K562 (cell line): ENCODE data around the gene ACTL8. TPM values are rescaled to one million over a fixed set of nuclear protein-coding genes. Genes with fewer than 3 reads are reported as not detected.

Source experiments
- ATAC-seq: fragments of 200-7000 bp; cut with Tn5 transposase; 3 replicates; pipeline ENCODE4 v1.9.1; 2020; ENCODE audit warnings: moderate library complexity
- BruUV-seq: library from RNA; stranded (reverse); fragments of 400-500 nt; replicated peaks from 2 replicates; lab custom pipeline; 2021; lab: Mats Ljungman, UMichigan
- CTCF ChIA-PET: fragments of 300-600 bp; formaldehyde crosslinking; extraction: SDS; loops from one replicate; lab custom pipeline; 2021; ENCODE audit warnings: low intra/inter-chr PET ratio; lab: Yijun Ruan, JAX
- POLR2A ChIA-PET: fragments of 300-600, 350-650 bp; sonication (Branson Sonifier 250); formaldehyde crosslinking; extraction: SDS; loops from one replicate; lab custom pipeline; 2021; ENCODE audit warnings: antibody characterized with exemption, inconsistent platforms; lab: Yijun Ruan, JAX
- DNase-seq, 4 experiments: peaks; one replicate each; pipeline versions ENCODE4 v3.0.0 to v3.0.0-alpha.2; 2011 to 2018; ENCODE audit warnings: low spot score in 3 of 4, mixed read lengths in 3 of 4; ENCODE audit errors: extremely low read depth in 1 of 4
- FAIRE-seq: peaks from 2 replicates; lab custom pipeline; 2011; peaks lifted over from hg19 to GRCh38; lab: Jason Lieb, UNC
- H2AFZ ChIP-seq: 2 replicates; pipeline ENCODE4 v1.6.0; 2011; ENCODE audit warnings: low read depth, low read length, control low read depth, inconsistent platforms
- H3K27ac ChIP-seq: fragments of 200-600 bp; 3 replicates; pipeline ENCODE4 v1.8.0; 2011; ENCODE audit warnings: low read depth, mild to moderate bottlenecking, control low read depth, inconsistent platforms, low read length, moderate library complexity, mixed read lengths; ENCODE audit errors: extremely low read depth
- H3K27me3 ChIP-seq, 2 experiments: fragments of 300-600 bp in 1 of 2; 2 replicates in 1 of 2; 3 replicates in 1 of 2; pipeline versions ENCODE4 v1.6.0 to v1.8.0; 2011; ENCODE audit warnings: inconsistent platforms in 2 of 2, low read length in 2 of 2, mild to moderate bottlenecking in 1 of 2, mixed read lengths in 1 of 2, moderate library complexity in 1 of 2; ENCODE audit not compliant: control insufficient read depth in 2 of 2, insufficient read depth in 2 of 2
- H3K36me3 ChIP-seq: fragments of 300-600 bp; 3 replicates; pipeline ENCODE4 v1.8.0; 2011; ENCODE audit warnings: mild to moderate bottlenecking, low read length, inconsistent platforms; ENCODE audit not compliant: control insufficient read depth, insufficient read depth
- H3K4me1 ChIP-seq, 2 experiments: fragments of 200-600 bp in 1 of 2; replicated peaks in 1 of 2; 2 replicates in 1 of 2; 3 replicates in 1 of 2; pipeline versions ENCODE4 v1.5.1 to v1.8.0; 2011; ENCODE audit warnings: inconsistent platforms in 2 of 2, low read length in 2 of 2, mild to moderate bottlenecking in 1 of 2, mixed read lengths in 1 of 2, moderate library complexity in 1 of 2; ENCODE audit not compliant: control insufficient read depth in 2 of 2, insufficient read depth in 2 of 2
- H3K4me2 ChIP-seq: 2 replicates; pipeline ENCODE4 v1.6.1; 2011; ENCODE audit warnings: low read length, control low read depth, inconsistent platforms, mixed read lengths; ENCODE audit not compliant: insufficient read depth
- H3K4me3 ChIP-seq: fragments of 200-600 bp; sonication (generic), shearing (Covaris generic); 2 replicates; pipeline ENCODE4 v1.5.1; 2016; ENCODE audit warnings: control low read depth, inconsistent platforms
- H3K79me2 ChIP-seq: fragments of 200-600 bp; 3 replicates; pipeline ENCODE4 v1.8.0; 2011; ENCODE audit warnings: low read length, inconsistent platforms; ENCODE audit not compliant: control insufficient read depth, insufficient read depth
- H3K9ac ChIP-seq, 2 experiments: 2 replicates each; pipeline versions ENCODE4 v1.6.0 to v1.6.1; 2011; ENCODE audit warnings: low read depth in 2 of 2, low read length in 2 of 2, control low read depth in 1 of 2, inconsistent platforms in 1 of 2, mild to moderate bottlenecking in 1 of 2, mixed read lengths in 1 of 2; ENCODE audit not compliant: insufficient read depth in 1 of 2
- H3K9me1 ChIP-seq: one replicate; pipeline ENCODE4 v1.6.0; 2011; ENCODE audit warnings: inconsistent platforms, mild to moderate bottlenecking, low read length, moderate library complexity; ENCODE audit not compliant: control insufficient read depth, insufficient read depth
- H3K9me3 ChIP-seq: replicated peaks from 2 replicates; pipeline ENCODE4 v1.5.1; 2011; ENCODE audit warnings: low read depth, low read length, inconsistent platforms; ENCODE audit not compliant: control insufficient read depth, insufficient read depth
- H4K20me1 ChIP-seq: replicated peaks from 2 replicates; pipeline ENCODE4 v1.6.1; 2011; ENCODE audit warnings: low read length, inconsistent platforms, mixed read lengths; ENCODE audit not compliant: control insufficient read depth, insufficient read depth
- DACH1 ChIP-seq: fragments of 450-650 bp; IDR thresholded peaks from 2 replicates; pipeline ENCODE4 v1.6.1; 2018; ENCODE audit not compliant: partially characterized antibody
- FIP1L1 ChIP-seq: fragments of 200-400 bp; formaldehyde crosslinking; IDR thresholded peaks from 2 replicates; pipeline ENCODE4 v1.6.1; 2018; ENCODE audit warnings: mild to moderate bottlenecking, low read depth, low read length; ENCODE audit not compliant: poor library complexity, severe bottlenecking
- MCM2 ChIP-seq: fragments of 450-650 bp; IDR thresholded peaks from 2 replicates; pipeline ENCODE4 v1.6.1; 2017; ENCODE audit warnings: low read depth, mild to moderate bottlenecking
- MTA3 ChIP-seq: fragments of 450-650 bp; formaldehyde crosslinking; IDR thresholded peaks from 2 replicates; pipeline ENCODE4 v1.6.1; 2017; ENCODE audit warnings: mild to moderate bottlenecking, borderline replicate concordance
- MYNN ChIP-seq, 2 experiments: sonication (generic); formaldehyde crosslinking in 1 of 2; IDR thresholded peaks; 2 replicates each; pipeline versions ENCODE4 v1.5.0 to v1.6.1; 2016 to 2020; ENCODE audit warnings: antibody characterized with exemption in 1 of 2, missing genetic modification reagents in 1 of 2
- NELFE ChIP-seq: IDR thresholded peaks from 2 replicates; pipeline ENCODE4 v1.6.1; 2011; ENCODE audit warnings: mild to moderate bottlenecking; ENCODE audit not compliant: insufficient read depth, insufficient read length
- TEAD1 ChIP-seq, 2 experiments: fragments of 450-650 bp in 1 of 2; sonication (generic) in 1 of 2; formaldehyde crosslinking; IDR thresholded peaks; 2 replicates each; pipeline versions ENCODE4 v1.4.0 to v1.8.0; 2020 to 2022; ENCODE audit warnings: mild to moderate bottlenecking in 2 of 2, missing genetic modification reagents in 1 of 2
- TOE1 ChIP-seq, 2 experiments: fragments of 450-650 bp in 1 of 2; sonication (generic) in 1 of 2; formaldehyde crosslinking in 1 of 2; IDR thresholded peaks; 2 replicates each; pipeline versions ENCODE4 v1.7.1 to v1.8.0; 2016 to 2022; ENCODE audit warnings: borderline replicate concordance in 2 of 2, mild to moderate bottlenecking in 2 of 2, antibody characterized with exemption in 1 of 2, inconsistent platforms in 1 of 2, low read depth in 1 of 2, missing genetic modification reagents in 1 of 2, moderate library complexity in 1 of 2
- ZNF41 ChIP-seq: fragments of 250-450 bp; sonication (Bioruptor Pico); conservative IDR thresholded peaks from 2 replicates; pipeline ENCODE4 v1.4.0; 2020; ENCODE audit warnings: mild to moderate bottlenecking
- WGBS: fragments of 100-300 bp; shearing (Covaris generic); methylation state at CpG from one replicate; pipeline ENCODE4 v1.1.6; 2016; ENCODE audit warnings: low coverage, mixed read lengths; ENCODE audit not compliant: insufficient coverage; ENCODE audit errors: missing lambda C conversion rate; 5-methylcytosine and 5-hydroxymethylcytosine counted together
- in situ Hi-C: fragments of 300-500 bp; cut with MboI; formaldehyde crosslinking; loops from 4 replicates; pipeline ENCODE4 v1.15.0; 2018; ENCODE audit warnings: inconsistent platforms, mixed read lengths
- intact Hi-C: fragments of 100-400 bp; cut with micrococcal nuclease; formaldehyde crosslinking; loops from 2 replicates; pipeline ENCODE4 v1.14.2; 2022
- polyA plus RNA-seq, 8 experiments: library from polyadenylated mRNA; depleted of rRNA in 4 of 8; stranded (reverse) in 5 of 8; unstranded in 3 of 8; fragments of >200 nt; fragmentation: Nextera tagmentation in 2 of 8; fragmentation: Illumina TruSeq in 1 of 8; extraction: Ambion mirVana in 2 of 8; extraction: Trizol in 1 of 8; gene quantifications; 2 replicates each; pipeline versions ENCODE4 v1.2.1 to v1.2.3, GENCODE V29; 2011 to 2014; ENCODE audit warnings: inconsistent platforms in 1 of 8, missing spikeins in 1 of 8
- total RNA-seq, 7 experiments: library from RNA; depleted of rRNA in 6 of 7; stranded (reverse); fragments of >200 nt in 6 of 7; fragmentation: Illumina TruSeq in 2 of 7; extraction: Trizol in 2 of 7; gene quantifications; 2 replicates each; pipeline versions ENCODE4 v1.2.1 to v1.2.3, GENCODE V29; 2011 to 2021; ENCODE audit warnings: low replicate concordance in 1 of 7
- TF ChIP-seq, protein P1 (sequence below): IDR thresholded peaks from 2 replicates; pipeline ENCODE4 v1.6.1; 2016; ENCODE audit warnings: missing genetic modification characterization, missing compliant biosample characterization
- TF ChIP-seq, protein P2 (sequence below): fragments of 250-450 bp; sonication (Bioruptor Pico); IDR thresholded peaks from 2 replicates; pipeline ENCODE4 v1.4.0; 2020; ENCODE audit warnings: mild to moderate bottlenecking, moderate library complexity
- TF ChIP-seq, protein P3 (sequence below): fragments of 450-650 bp; IDR thresholded peaks from 2 replicates; pipeline ENCODE4 v1.7.0; 2016; ENCODE audit warnings: borderline replicate concordance
- TF ChIP-seq, protein P4 (sequence below): fragments of 250-450 bp; sonication (Bioruptor Pico); IDR thresholded peaks from 2 replicates; pipeline ENCODE4 v1.4.0; 2020

The ACTL8 gene
- total and polyA plus RNA-seq, 9 of the 15 experiments (the other 6 are each of a cell fraction or from before 2014, with no cell fraction given), result 0.30 to 3.3 (median 1.6) TPM

DNA sequence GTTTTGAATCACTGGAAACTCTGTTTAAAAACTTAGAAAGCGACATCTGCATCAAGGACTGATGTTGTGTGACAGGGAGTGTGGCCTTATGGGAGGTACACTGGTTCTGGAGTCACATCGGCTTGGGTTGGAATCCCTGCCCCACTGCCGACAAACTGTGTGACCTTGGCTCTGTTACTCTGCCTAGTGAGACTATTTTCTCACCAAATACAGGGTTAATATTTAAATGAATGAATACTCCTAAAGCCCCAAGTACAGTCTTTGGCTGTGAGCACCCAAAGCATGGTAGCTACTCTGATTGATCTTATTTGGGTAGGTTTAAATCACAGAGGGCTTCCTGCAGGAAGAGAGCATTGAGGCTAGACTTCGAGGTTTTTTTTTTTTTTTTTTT, 102.0 kb downstream of the ACTL8 start:
- no peak overlapping the region for H3K9ac ChIP-seq
- POLR2A ChIA-PET, result interaction anchor here (0.7 to 1.1 kb wide), 2 partner anchors 13 to 20 kb away, joined by 3 to 4 read pairs; no protein-coding TSS in a partner anchor
- CTCF ChIA-PET, result no interaction called here
- no peaks in the 10 kb centered on the region for H3K4me1 ChIP-seq
- H3K9me3 ChIP-seq, result no peaks in the 10 kb centered on the region
- H3K27ac ChIP-seq, result no peak overlapping the region
- no peak for FAIRE-seq
- H4K20me1 ChIP-seq, result peaks cover 3% of the 10 kb centered on the region; the same call in 1 of the 2 replicates
- no peak overlapping the region for H3K4me3 ChIP-seq
- WGBS, result 2% methylated on average over 4 of the region's 4 CpGs
- H3K9me1 ChIP-seq, result no peaks in the 10 kb centered on the region
- ATAC-seq, result no peak
- H3K27me3 ChIP-seq, result peaks cover 2 to 29% of the 10 kb centered on the region in 2 experiments; a peak in 3 of 5 replicates
- DNase-seq, result no peak
- H3K36me3 ChIP-seq, result no peaks in the 10 kb centered on the region
- no peak overlapping the region for H3K4me2 ChIP-seq
- in situ Hi-C loops (no loop called here), intact Hi-C loops (no loop called here)
- BruUV-seq, result no TSS peak
- no peaks in the 10 kb centered on the region for H3K79me2 ChIP-seq
- no peak overlapping the region for H2AFZ ChIP-seq
- TF ChIP-seq ZNF41 (CRISPR knock-in tag) (no peak), NELFE (no peak), TOE1 (IDR thresholded peaks at IDR 0.05; ENCODE audit: borderline replicate concordance) (no peak), TOE1 (CRISPR knock-in tag; IDR thresholded peaks at IDR 0.05; ENCODE audit: borderline replicate concordance, low read depth) (no peak), MCM2 (no peak), FIP1L1 (no peak), MTA3 (no peak), DACH1 (no peak), MYNN (IDR thresholded peaks at IDR 0.05) (no peak), MYNN (CRISPR knock-in tag; IDR thresholded peaks at IDR 0.05) (no peak), TEAD1 (CRISPR knock-in tag; IDR thresholded peaks at IDR 0.05) (no peak)
- TF ChIP-seq, protein P1, sequence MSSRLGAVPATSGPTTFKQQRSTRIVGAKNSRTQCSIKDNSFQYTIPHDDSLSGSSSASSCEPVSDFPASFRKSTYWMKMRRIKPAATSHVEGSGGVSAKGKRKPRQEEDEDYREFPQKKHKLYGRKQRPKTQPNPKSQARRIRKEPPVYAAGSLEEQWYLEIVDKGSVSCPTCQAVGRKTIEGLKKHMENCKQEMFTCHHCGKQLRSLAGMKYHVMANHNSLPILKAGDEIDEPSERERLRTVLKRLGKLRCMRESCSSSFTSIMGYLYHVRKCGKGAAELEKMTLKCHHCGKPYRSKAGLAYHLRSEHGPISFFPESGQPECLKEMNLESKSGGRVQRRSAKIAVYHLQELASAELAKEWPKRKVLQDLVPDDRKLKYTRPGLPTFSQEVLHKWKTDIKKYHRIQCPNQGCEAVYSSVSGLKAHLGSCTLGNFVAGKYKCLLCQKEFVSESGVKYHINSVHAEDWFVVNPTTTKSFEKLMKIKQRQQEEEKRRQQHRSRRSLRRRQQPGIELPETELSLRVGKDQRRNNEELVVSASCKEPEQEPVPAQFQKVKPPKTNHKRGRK (tag), result no peak
- TF ChIP-seq, protein P2, sequence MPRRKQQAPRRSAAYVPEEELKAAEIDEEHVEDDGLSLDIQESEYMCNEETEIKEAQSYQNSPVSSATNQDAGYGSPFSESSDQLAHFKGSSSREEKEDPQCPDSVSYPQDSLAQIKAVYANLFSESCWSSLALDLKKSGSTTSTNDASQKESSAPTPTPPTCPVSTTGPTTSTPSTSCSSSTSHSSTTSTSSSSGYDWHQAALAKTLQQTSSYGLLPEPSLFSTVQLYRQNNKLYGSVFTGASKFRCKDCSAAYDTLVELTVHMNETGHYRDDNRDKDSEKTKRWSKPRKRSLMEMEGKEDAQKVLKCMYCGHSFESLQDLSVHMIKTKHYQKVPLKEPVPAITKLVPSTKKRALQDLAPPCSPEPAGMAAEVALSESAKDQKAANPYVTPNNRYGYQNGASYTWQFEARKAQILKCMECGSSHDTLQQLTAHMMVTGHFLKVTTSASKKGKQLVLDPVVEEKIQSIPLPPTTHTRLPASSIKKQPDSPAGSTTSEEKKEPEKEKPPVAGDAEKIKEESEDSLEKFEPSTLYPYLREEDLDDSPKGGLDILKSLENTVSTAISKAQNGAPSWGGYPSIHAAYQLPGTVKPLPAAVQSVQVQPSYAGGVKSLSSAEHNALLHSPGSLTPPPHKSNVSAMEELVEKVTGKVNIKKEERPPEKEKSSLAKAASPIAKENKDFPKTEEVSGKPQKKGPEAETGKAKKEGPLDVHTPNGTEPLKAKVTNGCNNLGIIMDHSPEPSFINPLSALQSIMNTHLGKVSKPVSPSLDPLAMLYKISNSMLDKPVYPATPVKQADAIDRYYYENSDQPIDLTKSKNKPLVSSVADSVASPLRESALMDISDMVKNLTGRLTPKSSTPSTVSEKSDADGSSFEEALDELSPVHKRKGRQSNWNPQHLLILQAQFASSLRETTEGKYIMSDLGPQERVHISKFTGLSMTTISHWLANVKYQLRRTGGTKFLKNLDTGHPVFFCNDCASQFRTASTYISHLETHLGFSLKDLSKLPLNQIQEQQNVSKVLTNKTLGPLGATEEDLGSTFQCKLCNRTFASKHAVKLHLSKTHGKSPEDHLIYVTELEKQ (CRISPR knock-in tag), result no peak
- TF ChIP-seq, protein P3, sequence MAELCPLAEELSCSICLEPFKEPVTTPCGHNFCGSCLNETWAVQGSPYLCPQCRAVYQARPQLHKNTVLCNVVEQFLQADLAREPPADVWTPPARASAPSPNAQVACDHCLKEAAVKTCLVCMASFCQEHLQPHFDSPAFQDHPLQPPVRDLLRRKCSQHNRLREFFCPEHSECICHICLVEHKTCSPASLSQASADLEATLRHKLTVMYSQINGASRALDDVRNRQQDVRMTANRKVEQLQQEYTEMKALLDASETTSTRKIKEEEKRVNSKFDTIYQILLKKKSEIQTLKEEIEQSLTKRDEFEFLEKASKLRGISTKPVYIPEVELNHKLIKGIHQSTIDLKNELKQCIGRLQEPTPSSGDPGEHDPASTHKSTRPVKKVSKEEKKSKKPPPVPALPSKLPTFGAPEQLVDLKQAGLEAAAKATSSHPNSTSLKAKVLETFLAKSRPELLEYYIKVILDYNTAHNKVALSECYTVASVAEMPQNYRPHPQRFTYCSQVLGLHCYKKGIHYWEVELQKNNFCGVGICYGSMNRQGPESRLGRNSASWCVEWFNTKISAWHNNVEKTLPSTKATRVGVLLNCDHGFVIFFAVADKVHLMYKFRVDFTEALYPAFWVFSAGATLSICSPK, result no peak
- TF ChIP-seq, protein P4, sequence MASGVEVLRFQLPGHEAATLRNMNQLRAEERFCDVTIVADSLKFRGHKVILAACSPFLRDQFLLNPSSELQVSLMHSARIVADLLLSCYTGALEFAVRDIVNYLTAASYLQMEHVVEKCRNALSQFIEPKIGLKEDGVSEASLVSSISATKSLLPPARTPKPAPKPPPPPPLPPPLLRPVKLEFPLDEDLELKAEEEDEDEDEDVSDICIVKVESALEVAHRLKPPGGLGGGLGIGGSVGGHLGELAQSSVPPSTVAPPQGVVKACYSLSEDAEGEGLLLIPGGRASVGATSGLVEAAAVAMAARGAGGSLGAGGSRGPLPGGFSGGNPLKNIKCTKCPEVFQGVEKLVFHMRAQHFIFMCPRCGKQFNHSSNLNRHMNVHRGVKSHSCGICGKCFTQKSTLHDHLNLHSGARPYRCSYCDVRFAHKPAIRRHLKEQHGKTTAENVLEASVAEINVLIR (CRISPR knock-in tag), result no peak
